HG02642 (cell line): Measurements from ENCODE around the gene ZNF189.

ENCODE experiments used
- ATAC-seq: cut with Tn5 transposase; IDR thresholded peaks from one replicate; pipeline ENCODE4 v1.9.1; 2021; ENCODE audit warnings: mild to moderate bottlenecking; ENCODE audit not compliant: unreplicated experiment, poor library complexity

ZNF189 gene

DNA sequence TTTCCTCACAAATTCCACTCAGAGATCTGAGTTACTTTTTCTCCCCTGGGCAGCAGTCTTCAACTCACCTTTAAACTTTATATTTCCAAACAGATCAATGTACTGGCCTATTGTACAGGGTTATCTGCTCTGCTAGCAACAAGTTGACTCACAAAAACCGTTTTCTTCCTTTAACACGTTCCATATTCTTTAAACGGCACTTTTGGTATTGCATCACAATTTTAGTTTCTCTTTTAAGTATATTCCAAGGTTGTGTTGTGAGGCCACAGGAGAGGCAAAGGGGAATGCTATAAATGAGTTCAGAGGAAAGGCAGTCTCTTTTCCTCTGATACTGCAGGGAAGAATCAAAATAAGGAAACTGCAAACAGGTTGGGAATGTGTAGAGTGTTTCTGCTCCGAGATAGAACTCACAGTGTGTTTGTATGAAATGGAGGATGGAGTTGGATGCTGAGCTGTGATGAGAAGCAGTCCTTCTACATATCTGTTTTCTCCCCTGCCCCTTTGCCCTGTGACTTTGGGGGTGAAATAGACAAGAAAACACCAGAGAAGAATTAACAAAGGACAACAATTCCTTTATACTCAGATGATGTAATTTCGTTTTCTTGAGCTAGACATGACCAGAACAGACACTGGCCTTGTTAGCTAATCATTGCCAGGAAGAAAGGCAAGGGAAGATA lies 46.8 kb downstream of the ZNF189 start:
- no peak for ATAC-seq

DNA sequence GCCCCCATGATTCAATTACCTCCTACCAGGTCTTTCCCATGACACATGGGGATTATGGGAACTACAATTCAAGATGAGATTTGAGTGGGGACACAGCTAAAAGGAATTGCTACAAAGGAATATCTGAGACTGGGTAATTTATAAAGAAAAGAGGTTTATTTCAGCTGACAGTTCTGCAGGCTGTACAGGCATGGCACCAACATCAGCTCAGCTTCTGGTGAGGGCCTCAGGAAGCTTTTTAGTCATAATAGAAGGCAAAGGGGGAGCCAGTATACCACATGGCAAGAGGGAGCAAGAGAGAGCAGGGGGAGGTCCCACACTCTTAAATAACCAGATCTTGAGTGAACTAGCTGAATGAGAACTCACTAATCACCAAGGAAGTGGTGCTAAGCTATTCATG lies 48.1 kb downstream of the ZNF189 start:
- no peak for ATAC-seq

DNA sequence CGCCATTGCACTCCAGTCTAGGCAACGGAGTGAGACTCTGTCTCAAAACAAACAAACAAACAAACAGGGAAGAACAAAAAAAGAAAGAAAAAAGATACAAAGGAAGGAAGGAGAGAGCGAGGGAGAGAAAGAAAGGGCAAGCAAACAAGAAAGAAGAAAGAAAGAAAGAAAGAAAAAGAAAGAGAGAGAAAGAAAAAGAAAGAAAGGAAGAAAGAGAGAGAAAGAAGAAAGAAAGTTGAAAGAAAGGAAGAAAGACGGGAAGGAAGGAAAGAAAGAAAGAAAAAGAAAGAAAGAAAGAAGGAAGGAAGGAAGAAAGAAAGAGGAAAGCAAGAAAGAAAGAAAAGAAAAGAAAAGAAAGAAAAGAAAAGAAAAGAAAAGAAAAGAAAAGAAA lies 50.0 kb downstream of the ZNF189 start:
- no peak for ATAC-seq

DNA sequence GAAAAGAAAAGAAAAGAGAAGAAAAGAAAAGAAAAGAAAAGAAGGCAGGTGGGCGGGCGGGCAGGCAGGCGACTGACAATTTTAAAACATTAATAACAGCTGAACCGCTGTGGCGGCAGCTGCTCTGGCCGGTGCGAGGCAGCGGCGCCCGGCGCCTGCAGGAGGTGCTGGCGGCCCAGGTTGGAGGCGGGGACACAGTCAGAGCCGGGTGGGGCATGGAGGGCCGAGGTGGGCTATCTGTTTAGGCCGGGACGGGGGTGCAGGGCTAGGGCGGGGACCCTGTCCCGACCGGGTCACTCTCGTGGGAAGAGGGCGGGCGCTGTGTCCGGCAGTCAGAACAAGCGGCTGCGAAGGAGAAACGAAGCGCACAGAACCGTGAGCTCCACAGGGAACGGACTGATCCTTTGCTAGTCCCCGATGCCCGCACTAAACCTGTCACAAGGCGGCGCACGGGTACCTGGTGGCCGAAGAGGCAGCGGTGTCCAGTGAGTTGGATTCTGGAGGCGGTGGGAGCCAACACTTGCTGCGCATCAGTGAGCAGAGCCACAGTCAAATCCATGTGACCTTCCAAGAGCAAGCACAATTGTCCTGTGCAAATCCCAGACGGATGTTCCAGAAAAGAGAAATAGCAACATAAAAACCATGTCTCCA lies 50.5 kb downstream of the ZNF189 start:
- peak; percentile 99 for ATAC-seq

DNA sequence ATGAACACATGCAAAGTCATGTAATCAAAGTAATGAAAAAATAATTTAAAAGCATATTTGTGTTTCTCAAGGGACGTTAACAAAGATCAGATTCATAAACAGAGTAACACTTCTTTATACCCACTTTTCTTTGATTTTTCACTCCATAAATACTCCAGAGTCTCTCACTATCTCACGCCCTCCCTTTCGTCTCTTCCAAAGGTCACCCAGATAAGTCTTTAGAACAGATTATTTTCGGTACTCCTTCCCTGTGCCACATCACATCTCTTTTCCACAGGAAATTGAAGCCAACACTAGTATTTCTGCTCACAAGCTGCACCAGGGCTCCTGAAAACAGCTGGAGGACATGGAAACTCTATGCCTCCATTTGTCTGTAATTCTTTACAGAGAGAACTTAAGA lies 52.3 kb downstream of the ZNF189 start:
- ATAC-seq, result no peak

DNA sequence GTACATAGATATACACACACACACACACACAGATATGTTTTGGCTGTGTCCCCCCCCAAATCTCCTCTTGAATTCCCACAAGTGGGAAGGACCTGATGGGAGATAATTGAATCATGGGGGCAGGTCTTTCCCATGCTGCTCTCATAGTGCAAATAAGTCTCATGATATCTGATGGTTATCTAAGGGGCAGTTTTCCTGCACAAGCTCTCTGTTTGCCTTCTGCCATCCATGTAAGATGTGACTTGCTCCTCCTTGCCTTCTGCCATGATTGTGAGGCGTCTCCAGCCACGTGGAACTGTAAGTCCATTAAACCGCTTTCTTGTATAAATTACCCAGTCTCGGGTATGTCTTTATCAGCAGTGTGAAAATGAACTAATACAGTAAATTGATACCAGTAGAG lies 52.8 kb downstream of the ZNF189 start:
- no peak for ATAC-seq

DNA sequence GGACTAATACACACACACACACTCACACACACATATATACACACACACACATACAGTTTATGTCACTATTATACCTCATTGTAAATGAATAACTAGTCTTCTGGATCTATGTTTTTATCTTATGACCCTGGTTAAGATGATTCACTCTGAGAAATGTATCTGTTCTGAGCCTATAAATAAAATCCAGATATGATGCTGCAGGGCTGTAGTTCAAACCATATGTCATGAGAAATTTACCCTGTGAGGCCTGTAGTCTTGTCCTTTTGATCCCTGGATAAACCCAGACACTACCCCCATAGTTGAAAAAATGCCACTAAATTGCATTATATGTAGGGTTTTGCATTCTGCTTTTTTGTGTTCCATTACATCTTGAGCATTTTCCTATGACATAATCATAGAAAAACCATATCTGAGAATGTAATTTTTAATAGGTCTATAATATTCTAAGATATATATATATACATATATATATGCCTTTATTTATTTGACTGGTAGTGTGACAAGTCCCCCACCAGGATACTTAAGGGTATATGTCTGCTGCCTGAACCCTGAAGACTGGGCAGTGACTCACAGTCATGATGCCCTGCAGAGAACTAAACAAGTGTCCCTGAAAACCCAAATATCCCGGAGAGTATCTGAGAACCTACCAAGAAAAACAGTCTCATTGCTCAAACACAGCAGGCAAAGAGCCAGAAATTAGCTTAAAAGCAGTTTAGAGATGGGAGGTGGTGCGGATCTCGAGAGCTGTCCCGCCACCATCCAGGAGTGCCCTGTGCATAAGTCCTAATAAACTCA lies 55.3 kb downstream of the ZNF189 start:
- no peak for ATAC-seq

DNA sequence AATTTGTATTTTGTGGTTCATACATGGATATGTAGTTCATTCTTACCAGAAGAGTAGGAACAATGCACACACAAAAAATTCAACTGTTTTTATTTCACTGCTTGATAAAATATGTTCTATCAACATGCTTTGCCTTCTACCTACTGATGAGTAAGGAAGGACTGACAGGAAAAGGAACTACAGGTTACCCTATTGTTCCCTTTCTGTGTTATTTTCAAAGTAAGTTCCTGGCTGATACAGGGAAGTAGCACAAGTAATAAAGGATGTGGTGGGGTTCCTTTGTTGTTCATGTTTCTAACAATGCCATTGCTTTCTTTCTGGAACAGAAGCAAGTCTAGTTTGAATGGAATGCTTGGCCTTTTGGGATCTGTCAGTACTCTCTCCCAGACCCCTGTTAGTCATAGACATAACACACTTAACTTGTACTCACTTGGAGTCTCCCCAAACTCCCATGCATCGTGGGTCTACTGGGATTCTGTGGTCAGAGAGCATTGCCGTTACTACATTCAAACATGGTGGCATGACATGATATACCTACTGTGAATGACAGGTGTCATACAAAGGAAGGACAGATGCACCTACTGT lies 57.1 kb downstream of the ZNF189 start:
- no peak for ATAC-seq

DNA sequence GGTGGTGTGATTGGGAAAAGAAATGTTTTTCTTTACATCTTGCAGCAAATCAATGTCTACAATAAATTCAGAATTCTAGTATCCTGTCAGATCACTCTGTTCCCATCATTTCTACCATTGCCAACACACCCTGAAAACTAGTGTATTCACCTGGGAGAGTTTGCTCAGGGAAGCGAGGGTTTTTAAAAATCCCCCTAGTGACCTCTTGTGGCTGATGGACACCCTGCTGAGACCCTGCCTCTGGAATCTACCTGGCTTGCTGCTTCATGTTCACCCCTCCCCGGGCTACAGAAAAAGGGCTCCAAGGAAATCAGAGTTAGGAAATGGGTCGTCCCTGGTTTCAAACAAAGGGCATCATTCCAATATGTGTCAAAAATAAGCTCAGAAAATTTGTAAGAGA lies 58.4 kb downstream of the ZNF189 start:
- no peak for ATAC-seq

DNA sequence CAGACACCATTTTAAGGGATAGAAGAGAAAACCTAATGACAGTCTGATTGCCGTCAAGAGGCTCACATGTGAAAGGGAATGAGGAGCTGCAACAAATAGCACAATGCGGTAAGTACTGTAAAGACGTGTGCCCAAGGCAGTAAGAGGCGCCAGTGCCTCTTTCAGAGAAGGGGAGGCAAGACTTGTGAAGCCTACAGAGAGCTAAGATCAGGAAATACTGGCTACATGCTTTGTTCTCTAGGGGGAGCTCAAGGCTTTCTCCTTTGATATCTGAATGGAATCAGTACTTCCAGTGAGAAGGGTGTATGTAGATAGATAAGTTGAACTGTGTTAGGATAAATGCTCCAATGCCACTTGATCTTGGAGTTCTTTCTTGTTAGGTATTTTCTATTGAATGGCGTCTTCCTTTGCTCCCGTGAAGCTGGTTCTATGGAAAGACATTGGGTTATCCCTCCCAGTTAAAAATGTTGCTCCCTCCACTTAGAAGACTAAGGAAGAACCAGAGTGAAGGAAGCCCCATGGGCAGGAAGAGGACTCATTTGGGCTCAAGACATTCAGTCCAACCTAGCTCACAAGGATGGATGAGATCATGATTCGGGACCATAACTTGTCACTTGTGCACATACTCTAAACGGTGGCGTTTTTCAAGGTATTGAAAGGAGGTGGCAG lies 60.4 kb downstream of the ZNF189 start:
- ATAC-seq, result peak; percentile 92
